GM12874 (cell line): ENCODE data around the gene SLC25A21.

Experiments used
- TF ChIP-seq, protein P1 (sequence below): IDR thresholded peaks from 2 replicates; pipeline ENCODE4 v1.5.1; 2011; ENCODE audit warnings: low read depth, mild to moderate bottlenecking, control low read depth, low read length, moderate library complexity; ENCODE audit not compliant: insufficient read depth

SLC25A21 gene

DNA sequence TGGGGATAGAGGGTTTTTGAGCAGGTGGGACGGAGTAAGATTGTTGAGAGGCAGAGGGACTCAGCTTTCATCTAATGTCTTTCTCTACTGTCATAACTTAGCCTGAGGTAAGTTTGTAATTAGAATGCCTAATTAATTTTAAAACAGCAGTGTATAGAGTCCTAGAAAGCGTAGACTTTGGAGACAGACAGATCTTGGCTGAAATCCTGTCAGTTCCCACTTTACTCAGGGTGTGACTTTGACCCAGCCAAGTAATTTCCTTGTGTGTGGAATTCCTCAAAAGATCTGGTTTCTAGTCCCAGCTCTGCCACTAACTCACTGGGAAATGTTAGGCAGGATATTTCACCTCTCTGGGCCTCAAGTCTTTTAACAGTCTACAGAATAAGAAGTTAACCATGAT is 74.3 kb downstream of the SLC25A21 start:
- TF ChIP-seq, protein P1, sequence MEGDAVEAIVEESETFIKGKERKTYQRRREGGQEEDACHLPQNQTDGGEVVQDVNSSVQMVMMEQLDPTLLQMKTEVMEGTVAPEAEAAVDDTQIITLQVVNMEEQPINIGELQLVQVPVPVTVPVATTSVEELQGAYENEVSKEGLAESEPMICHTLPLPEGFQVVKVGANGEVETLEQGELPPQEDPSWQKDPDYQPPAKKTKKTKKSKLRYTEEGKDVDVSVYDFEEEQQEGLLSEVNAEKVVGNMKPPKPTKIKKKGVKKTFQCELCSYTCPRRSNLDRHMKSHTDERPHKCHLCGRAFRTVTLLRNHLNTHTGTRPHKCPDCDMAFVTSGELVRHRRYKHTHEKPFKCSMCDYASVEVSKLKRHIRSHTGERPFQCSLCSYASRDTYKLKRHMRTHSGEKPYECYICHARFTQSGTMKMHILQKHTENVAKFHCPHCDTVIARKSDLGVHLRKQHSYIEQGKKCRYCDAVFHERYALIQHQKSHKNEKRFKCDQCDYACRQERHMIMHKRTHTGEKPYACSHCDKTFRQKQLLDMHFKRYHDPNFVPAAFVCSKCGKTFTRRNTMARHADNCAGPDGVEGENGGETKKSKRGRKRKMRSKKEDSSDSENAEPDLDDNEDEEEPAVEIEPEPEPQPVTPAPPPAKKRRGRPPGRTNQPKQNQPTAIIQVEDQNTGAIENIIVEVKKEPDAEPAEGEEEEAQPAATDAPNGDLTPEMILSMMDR = no peak

- TF ChIP-seq, protein P1 = no peak
Measured at GRCh38 chr14:37094502-37094901, 77.9 kb downstream of the SLC25A21 start.

- TF ChIP-seq, protein P1 = no peak
Measured at GRCh38 chr14:37093364-37093763, 79.0 kb downstream of the SLC25A21 start.

- TF ChIP-seq, protein P1 = no peak
Measured at GRCh38 chr14:37091651-37092050, 80.8 kb downstream of the SLC25A21 start.

GRCh38 chr14:37090026-37090425 is 82.4 kb downstream of the SLC25A21 start:
- TF ChIP-seq, protein P1 = no peak

GRCh38 chr14:37089410-37089809 is 83.0 kb downstream of the SLC25A21 start:
- TF ChIP-seq, protein P1 = no peak

DNA sequence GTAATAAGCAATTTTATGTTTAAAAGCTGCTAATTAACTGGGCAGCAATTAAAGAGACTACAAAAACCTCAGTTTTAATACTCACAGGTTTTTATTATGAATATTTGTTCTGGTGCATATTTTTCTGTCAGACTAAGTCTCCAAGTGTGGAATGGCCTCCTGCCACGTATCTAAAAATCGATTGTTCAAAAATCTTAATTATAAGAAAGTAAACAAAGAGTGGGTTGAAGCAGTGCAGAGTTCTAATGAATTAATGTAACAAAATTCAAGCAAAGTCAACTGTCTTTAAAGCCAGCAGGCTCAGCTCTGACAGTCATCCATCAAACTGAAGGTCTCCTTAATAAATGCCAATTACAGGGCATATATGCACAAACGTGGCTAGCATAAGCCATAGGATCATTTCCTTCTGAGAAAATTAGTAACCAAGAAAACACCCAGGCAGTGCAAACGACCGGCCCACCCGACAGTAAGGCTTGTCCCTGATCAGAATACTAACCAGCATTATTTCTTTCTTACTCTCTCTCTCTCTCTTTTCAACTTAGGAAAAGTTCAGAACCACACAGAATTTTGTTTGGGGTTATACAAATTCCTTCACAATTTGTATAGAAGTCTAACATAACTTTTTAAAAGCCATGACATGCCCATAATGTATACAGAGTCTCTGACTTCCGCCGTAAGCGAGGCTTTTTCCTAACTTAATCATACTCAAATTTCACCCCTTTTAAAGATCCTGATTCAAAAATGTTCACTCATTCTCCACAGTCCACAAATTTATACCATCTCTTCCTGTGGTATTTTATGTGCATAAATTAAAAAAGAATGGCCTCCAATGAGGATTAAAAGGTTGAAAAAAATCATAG is 83.8 kb downstream of the SLC25A21 start:
- TF ChIP-seq, protein P1 = no peak
